Lower lobe of right lung (tissue), 2 donors: Measurements from ENCODE around the gene DPH6. TPM values are rescaled to one million over a fixed set of nuclear protein-coding genes. Genes with fewer than 3 reads are reported as not detected.

ENCODE experiments used
- ATAC-seq, 2 donors: fragments of 200-7000 bp; cut with Tn5 transposase; one replicate each; pipeline ENCODE4 v1.9.1; 2020 to 2022; ENCODE audit warnings: mild to moderate bottlenecking in 2 of 2, moderate library complexity in 2 of 2
- DNase-seq: peaks from one replicate; pipeline ENCODE4 v3.0.0-alpha.2; 2020
- H3K27ac ChIP-seq: fragments of 200-600 bp; one replicate; pipeline ENCODE4 v1.8.0; 2022
- H3K27me3 ChIP-seq: fragments of 200-600 bp; one replicate; pipeline ENCODE4 v1.8.0; 2022; ENCODE audit warnings: low read depth
- H3K36me3 ChIP-seq: fragments of 200-600 bp; one replicate; pipeline ENCODE4 v1.8.0; 2022; ENCODE audit warnings: mild to moderate bottlenecking
- H3K4me1 ChIP-seq: fragments of 200-600 bp; one replicate; pipeline ENCODE4 v1.8.0; 2022
- H3K4me3 ChIP-seq: fragments of 200-600 bp; one replicate; pipeline ENCODE4 v1.8.0; 2022; ENCODE audit warnings: mild to moderate bottlenecking
- H3K9me3 ChIP-seq: fragments of 200-600 bp; one replicate; pipeline ENCODE4 v1.8.0; 2022
- CTCF ChIP-seq: fragments of 200-600 bp; IDR thresholded peaks from one replicate; pipeline ENCODE4 v1.8.0; 2022; ENCODE audit warnings: antibody characterized with exemption, mild to moderate bottlenecking
- intact Hi-C: fragments of 100-400 bp; cut with DNase I; formaldehyde crosslinking; loops from one replicate; pipeline ENCODE4 v1.11.0; 2022
- total RNA-seq: library from RNA; stranded (reverse); fragmentation: NEBNext Ultra II Directional; extraction: Animal tissue kit (Norgen Biotek cat#: 25700); gene quantifications from one replicate; pipeline ENCODE4 v1.2.1, GENCODE V29; 2021
- donor health status: DM: no; HTN: yes; CAD: no; lungs with severe emphysema.

DPH6 gene
- total RNA-seq, 1 donor from 2014 or later, result 9.2 TPM

GRCh38 chr15:35507932-35508638 lies 37.9 kb downstream of the DPH6 start:
- TF ChIP-seq CTCF, result no peak
- no peak overlapping the region for H3K27ac ChIP-seq
- ATAC-seq, result no peak

GRCh38 chr15:35506272-35506870 lies 39.6 kb downstream of the DPH6 start:
- intact Hi-C loops, result no loop called here
- Histone ChIP-seq H3K4me1 (peaks cover 12% of the 10 kb centered on the region), H3K27ac (no peak overlapping the region), H3K27me3 (no peaks in the 10 kb centered on the region), H3K4me3 (no peak overlapping the region), H3K36me3 (no peaks in the 10 kb centered on the region), H3K9me3 (no peaks in the 10 kb centered on the region)
- no peak for ATAC-seq
- no peak for DNase-seq
- TF ChIP-seq CTCF, result no peak

More at GRCh38 chr15:35507932-35508638, 37.9 kb downstream of the DPH6 start:
- H3K36me3 ChIP-seq, result no peaks in the 10 kb centered on the region
- H3K9me3 ChIP-seq, result no peaks in the 10 kb centered on the region
- no peaks in the 10 kb centered on the region for H3K27me3 ChIP-seq
- H3K4me3 ChIP-seq, result no peak overlapping the region
- intact Hi-C loops, result no loop called here
- peaks cover 12% of the 10 kb centered on the region for H3K4me1 ChIP-seq
- DNase-seq, result no peak

GRCh38 chr15:35505809-35506208 lies 40.2 kb downstream of the DPH6 start:
- H3K27ac ChIP-seq, result no peak overlapping the region
- H3K9me3 ChIP-seq, result no peaks in the 10 kb centered on the region
- no peak overlapping the region for H3K4me3 ChIP-seq
- DNase-seq (no peak), ATAC-seq (no peak)
- H3K4me1 ChIP-seq, result peaks cover 12% of the 10 kb centered on the region
- H3K27me3 ChIP-seq, result no peaks in the 10 kb centered on the region
- no peak for TF ChIP-seq CTCF
- intact Hi-C loops, result no loop called here
- H3K36me3 ChIP-seq, result no peaks in the 10 kb centered on the region

- no peak for DNase-seq
- H3K27ac ChIP-seq, result no peak overlapping the region
- no peaks in the 10 kb centered on the region for H3K9me3 ChIP-seq
- H3K36me3 ChIP-seq, result no peaks in the 10 kb centered on the region
- no peak for TF ChIP-seq CTCF
- peaks cover 12% of the 10 kb centered on the region for H3K4me1 ChIP-seq
- intact Hi-C loops, result no loop called here
- H3K27me3 ChIP-seq, result no peaks in the 10 kb centered on the region
- H3K4me3 ChIP-seq, result no peak overlapping the region
- ATAC-seq, result no peak
These were observed 40.8 kb downstream of the DPH6 start for GRCh38 chr15:35505141-35505540.

- Histone ChIP-seq H3K4me1 (no peaks in the 10 kb centered on the region), H3K27ac (no peak overlapping the region), H3K4me3 (no peak overlapping the region), H3K27me3 (no peaks in the 10 kb centered on the region), H3K36me3 (no peaks in the 10 kb centered on the region), H3K9me3 (no peaks in the 10 kb centered on the region)
- no peak for TF ChIP-seq CTCF
- intact Hi-C loops, result no loop called here
- no peak for DNase-seq
- ATAC-seq, result no peak
These were observed 46.2 kb downstream of the DPH6 start for GRCh38 chr15:35499723-35500122.
